ENCODE data around the gene PICALM. TPM values are rescaled to one million over a fixed set of nuclear protein-coding genes. Genes with fewer than 3 reads are reported as not detected.

PICALM gene
- total and polyA plus RNA-seq, 9 of the 15 experiments (the other 6 are each of a cell fraction or from before 2014, with no cell fraction given) = 41.3 to 990 (median 309) TPM

DNA sequence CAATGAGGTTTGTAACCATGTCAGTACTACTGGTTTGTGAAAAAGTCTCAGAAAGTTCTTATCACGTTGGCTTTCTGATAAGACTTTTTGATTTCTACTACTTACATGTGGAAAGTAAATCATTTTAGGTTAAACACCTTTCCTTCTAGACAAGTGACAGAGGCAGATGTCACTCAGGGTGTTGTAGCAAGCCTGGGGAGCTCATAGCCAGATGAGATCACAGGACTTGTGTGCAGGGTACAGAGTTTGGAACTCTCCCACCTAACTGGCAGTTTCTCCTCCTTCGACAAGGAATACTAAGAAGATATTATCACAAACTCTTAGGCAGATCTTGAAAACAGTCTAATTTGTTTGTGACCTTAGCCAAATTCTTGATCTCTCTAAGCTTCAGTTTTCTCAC lies 49.4 kb upstream of the PICALM start (continued):
- no peak for TF ChIP-seq POLR2B (IDR thresholded peaks at IDR 0.05; ENCODE audit: low read depth, partially characterized antibody)
- TF ChIP-seq, protein P1, sequence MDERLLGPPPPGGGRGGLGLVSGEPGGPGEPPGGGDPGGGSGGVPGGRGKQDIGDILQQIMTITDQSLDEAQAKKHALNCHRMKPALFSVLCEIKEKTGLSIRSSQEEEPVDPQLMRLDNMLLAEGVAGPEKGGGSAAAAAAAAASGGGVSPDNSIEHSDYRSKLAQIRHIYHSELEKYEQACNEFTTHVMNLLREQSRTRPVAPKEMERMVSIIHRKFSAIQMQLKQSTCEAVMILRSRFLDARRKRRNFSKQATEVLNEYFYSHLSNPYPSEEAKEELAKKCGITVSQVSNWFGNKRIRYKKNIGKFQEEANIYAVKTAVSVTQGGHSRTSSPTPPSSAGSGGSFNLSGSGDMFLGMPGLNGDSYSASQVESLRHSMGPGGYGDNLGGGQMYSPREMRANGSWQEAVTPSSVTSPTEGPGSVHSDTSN (CRISPR knock-in tag; IDR thresholded peaks at IDR 0.05; ENCODE audit: low read depth) = no peak
- TF ChIP-seq, protein P1 (tag; conservative IDR thresholded peaks at IDR 0.05; ENCODE audit: low read depth) = peak; percentile 32; the same call in 1 of the 2 replicates
- TF ChIP-seq ZNF764 (CRISPR knock-in tag; IDR thresholded peaks at IDR 0.05; ENCODE audit: low read depth) = no peak
- TF ChIP-seq, protein P2, sequence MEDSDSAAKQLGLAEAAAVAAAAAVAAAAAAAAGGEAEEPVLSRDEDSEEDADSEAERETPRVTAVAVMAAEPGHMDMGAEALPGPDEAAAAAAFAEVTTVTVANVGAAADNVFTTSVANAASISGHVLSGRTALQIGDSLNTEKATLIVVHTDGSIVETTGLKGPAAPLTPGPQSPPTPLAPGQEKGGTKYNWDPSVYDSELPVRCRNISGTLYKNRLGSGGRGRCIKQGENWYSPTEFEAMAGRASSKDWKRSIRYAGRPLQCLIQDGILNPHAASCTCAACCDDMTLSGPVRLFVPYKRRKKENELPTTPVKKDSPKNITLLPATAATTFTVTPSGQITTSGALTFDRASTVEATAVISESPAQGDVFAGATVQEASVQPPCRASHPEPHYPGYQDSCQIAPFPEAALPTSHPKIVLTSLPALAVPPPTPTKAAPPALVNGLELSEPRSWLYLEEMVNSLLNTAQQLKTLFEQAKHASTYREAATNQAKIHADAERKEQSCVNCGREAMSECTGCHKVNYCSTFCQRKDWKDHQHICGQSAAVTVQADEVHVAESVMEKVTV (CRISPR knock-in tag; IDR thresholded peaks at IDR 0.05) = no peak
- no peak for TF ChIP-seq RBM17 (IDR thresholded peaks at IDR 0.05; ENCODE audit: borderline replicate concordance, low read depth, low read length)
- TF ChIP-seq MEIS2 (IDR thresholded peaks at IDR 0.05; ENCODE audit: partially characterized antibody) = peak; percentile 72

Data from K562 (cell line).